NB4 (cell line): Measurements from ENCODE around the gene BHLHA15.

Experiments used
- CTCF ChIP-seq: IDR thresholded peaks from one replicate; pipeline ENCODE4 v1.5.1; 2012; ENCODE audit warnings: low read depth, low read length
- MAX ChIP-seq: IDR thresholded peaks from 2 replicates; pipeline ENCODE4 v1.6.1; 2011; ENCODE audit warnings: low read depth, low read length
- POLR2A ChIP-seq: IDR thresholded peaks from 2 replicates; pipeline ENCODE4 v1.6.1; 2011; ENCODE audit warnings: mild to moderate bottlenecking; ENCODE audit not compliant: insufficient read length; ENCODE audit errors: extremely low read depth

- no peak for TF ChIP-seq MAX
- TF ChIP-seq CTCF, result no peak
- no peak for TF ChIP-seq POLR2A
Observed at GRCh38 chr7:98238976-98239375, 27.7 kb downstream of the BHLHA15 start.
